HK-2 (cell line): ENCODE data around the gene IP6K2.

Experiments used
- DNase-seq: peaks from one replicate; pipeline ENCODE4 v3.0.0-alpha.2; 2018; ENCODE audit not compliant: unreplicated experiment

The IP6K2 gene

DNA sequence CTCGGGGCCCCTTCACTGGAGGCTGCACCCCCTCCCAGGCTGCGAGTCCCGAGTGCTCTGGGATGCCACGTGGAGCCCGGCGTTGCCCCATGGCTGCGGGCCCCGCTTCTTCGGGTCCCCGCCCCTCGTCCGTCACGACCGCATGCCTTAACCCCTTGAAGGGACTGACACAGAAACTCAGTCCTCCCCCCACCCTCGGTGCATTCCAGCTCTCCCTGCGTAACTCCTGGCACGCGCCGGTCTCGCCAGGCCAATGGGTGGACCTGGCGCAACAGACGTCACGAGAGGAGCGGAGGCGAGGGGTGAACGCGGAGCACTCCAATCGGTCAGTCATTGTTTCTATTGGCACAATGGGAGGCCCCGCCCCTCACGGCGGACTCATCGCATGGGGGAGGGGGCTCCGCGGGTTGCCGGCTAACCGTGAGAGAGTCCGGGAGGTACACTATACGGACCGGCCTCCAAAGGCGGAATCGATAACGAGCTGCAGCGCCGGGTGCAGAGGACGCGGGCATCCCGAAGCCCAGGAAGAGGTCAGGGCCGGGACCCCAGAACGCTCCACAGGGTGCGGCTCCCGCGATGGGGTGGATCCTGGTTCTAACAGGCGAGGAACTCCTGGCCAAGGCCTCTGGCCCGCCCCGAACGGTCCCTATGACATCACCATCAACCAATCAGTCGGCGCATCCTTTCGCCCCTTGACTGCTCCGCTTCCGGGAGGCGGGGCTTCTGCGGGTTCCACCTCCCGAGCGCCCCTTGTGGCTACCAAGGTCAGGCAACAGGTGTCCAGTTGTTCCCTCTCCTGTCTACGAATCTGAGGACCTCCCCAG is 53.3 kb downstream of the IP6K2 start:
- peak; percentile 98 for DNase-seq

DNA sequence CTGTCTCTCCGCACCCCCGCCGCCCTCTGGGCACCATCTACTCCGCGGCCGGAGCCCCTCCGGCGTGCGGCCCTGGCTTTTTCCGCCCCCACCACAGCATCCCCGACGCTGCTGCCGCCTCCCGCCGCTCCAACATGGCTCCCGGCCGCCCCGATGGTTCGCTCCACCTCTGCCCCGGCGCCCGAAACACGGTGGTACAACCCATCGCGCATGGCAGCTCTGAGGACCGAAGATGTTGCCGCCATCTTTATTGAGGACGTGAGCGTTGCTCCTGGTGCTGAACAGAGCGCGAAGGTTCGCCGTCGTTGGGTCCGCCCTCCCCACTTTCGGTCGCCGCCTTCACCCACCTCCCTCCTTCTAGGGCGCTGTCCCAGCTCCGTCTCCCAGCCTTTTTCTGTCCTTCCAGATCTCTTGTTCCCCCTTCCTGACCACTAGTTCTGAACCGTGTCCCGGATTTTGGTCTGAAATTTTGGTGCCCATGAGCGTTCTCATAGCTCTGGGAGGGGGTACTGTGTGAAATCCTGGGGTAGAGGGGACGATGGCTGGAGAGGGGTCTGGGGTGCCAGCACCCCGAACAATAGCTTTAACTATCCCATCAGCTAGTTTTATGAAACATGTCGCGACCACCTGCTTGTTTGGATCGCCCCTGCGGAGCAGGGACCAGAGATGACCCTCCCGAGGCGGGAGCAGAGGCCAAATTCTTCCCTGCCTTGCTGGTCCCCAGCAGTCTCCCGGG is 54.1 kb downstream of the IP6K2 start, which contains the start of gene CELSR3:
Gene CELSR3, minus strand, starts transcription at position 134 of the 736 bp plus-strand sequence. CDS start 252 bp downstream, outside the sequence.
- peak; percentile 84 for DNase-seq

DNA sequence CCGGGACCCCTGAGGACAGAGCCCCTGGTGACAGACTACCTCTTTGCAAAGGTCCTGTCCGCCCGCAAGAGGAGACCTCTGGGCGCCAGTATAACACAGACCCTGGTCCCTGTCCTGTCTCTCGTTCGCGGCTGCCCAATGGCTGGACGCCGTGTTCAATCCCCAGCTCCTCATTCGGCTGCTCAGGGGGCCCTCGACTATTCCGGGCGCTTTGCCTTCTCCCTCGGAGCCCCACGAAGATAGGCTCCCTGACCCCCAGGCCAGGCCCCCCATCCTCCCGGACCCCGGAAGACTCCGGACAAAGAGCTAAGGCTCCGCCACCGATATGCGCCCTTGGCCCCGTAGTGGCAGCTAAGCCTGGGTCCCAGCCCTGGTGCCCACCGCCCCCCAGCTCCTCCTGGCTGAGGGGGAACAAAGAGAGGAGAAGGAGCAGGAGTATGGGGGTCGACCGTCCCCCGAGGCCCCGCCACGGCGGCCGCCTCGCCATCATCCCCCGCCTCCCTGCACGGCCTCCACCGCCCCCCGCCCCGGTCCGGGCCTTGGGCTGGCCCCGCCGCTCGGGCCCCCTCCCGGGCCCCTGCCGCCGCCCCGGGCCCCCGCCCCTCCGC is 54.8 kb downstream of the IP6K2 start:
- peak; percentile 21 for DNase-seq

DNA sequence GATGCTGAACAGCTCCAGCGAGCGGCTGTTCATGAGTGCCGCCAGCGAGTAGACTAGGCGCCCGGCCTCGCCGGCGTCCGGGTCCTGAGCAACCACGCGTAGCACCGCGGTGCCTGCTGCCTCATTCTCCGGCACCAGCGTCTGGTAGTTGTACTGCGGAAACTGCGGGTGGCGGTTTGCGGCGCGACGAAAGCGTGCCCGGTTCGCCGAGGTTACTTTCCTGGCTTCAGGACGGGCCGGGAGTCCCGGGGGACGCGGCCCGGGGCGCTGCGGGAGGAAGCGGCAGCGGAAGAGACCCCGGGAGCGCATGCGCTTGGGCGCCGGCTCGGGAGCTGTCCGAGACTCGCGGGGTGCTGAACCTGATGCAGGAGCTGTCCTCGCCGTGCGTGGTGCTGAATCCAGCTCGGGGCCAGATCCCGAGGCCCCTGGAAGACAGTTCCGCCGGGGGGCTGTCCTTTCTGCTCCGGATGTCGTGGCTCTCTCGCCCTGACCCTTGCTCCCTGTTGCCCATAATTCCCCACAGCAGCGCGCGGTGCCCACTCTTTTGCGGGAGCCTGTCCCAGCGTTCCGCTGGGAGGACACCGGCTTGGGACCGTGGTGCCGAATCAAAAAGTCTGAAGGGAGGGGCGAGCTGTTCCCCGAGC is 55.4 kb downstream of the IP6K2 start:
- DNase-seq: peak; percentile 68

DNA sequence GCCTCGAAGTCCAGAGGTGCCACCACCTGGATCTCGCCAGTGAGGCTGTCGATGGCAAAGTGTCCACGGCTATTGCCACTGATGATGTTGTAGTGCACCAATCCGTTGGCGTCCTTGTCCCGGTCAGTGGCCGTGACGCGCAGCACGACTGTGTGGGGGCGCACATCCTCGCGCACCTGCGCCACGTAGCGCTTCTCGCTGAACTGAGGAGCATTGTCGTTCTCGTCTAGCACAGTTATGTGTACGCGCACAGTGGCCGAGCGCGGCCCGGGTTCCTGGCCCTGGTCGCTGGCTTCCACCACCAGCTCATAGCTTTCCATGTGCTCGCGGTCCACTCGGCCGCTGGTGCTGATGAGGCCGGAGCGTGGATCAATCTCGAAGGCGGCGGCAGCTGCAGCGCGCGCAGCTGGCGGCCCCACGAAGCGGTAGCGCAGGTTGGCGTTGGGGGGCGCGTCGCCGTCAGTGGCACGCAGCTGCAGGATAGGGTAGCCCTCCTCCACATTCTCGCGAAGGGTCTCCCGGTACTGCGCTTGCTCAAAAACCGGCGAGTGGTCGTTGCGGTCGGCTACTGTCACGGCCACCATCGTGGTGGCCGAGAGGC is 56.1 kb downstream of the IP6K2 start:
- DNase-seq: no peak

DNA sequence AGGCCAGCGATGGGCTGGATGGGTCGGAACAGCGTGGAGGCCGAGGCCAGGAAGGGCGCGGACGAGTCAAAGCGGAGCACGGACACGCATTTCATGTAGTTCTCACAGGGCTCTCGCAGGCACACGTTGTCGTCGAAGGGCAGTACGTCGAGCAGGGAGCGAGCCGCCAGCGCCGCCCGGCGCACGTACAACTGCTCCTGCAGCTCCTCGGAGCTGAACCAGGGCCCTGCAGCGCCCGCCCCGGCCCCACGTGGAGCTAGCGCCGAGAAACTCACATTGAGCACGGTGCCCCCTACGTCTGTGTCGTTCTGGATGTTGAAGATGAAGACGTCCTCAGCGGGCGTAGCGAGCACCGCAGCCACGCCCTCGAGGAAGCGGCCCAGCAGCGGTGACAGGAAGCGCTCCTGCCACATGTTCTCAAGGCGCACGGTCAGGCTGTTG is 60.2 kb downstream of the IP6K2 start:
- no peak for DNase-seq

DNA sequence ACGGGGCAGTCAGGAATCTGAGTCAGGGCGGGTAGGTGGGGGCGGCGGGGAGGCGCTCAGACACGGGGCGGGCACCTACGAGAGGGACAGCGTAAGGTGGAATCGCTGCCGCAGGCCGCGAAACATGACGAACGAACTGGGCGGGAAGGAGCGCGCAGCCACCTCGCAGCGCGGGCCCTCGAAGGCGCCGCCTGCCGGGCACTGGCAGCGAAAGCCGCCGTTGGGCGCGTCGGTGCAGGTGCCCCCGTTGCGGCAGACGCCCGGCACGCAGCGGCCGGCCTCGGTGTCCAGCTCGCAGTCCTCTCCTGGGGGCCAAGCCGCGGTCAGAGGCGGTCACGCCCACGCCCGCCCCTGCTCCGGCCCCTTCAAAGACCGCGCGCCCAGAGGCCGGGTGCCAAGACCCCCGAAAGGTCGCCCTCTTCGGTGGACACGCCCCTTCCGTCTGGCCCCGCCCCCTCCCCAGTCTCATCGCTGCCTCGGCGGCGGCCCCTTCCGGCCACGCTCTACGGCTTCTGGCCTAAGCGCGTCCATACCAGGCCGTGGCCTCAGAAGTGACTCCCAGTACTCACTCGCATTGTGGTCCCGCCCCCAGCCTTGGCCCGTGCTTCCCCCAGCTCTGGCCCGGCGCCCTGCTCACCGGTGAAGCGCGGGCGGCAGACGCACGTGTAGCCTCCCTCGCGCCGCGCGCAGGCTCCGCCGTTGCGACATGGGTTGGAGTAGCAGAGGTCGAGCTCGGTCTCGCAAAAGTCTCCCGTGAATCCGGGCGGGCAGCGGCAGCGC is 60.8 kb downstream of the IP6K2 start:
- DNase-seq: no peak

DNA sequence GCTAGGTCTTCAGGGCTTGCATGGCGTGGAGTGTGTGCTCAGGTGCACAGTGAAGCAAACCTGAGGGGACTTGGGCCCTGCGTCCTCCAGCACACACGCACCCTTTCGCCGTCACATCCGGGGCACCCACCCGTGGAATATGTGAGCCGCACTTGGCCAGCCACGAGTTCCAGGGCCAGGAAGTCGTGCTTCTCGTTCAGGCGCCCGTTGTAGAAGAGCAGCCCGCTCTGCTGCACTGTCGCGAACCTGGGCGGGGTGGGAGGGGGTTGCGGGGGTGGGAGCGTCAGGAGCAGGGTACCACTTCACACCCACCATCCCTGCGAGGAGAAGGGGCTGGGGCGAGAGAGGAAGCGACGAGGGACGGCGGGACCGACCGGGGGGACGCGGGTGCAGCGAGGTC is 61.4 kb downstream of the IP6K2 start:
- DNase-seq: no peak

DNA sequence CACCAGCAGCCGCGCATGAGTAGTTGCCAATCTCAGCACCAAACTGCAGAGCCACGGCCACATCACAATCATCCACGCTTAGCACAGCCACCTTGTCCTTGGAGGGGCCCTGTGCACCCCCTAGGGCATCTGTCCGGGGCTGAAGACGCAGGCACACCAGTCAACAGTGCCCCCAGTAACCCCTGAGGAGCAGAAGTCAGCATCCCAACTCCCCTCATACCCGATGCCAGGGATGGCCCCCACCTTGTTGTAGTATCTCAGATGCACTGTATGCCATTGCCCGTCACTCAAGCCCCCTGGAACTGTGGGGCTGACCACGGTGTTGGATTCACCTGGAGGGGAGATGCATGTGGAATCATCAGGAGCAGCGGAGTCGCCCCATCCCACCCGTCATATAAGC is 62.0 kb downstream of the IP6K2 start:
- DNase-seq: no peak

DNA sequence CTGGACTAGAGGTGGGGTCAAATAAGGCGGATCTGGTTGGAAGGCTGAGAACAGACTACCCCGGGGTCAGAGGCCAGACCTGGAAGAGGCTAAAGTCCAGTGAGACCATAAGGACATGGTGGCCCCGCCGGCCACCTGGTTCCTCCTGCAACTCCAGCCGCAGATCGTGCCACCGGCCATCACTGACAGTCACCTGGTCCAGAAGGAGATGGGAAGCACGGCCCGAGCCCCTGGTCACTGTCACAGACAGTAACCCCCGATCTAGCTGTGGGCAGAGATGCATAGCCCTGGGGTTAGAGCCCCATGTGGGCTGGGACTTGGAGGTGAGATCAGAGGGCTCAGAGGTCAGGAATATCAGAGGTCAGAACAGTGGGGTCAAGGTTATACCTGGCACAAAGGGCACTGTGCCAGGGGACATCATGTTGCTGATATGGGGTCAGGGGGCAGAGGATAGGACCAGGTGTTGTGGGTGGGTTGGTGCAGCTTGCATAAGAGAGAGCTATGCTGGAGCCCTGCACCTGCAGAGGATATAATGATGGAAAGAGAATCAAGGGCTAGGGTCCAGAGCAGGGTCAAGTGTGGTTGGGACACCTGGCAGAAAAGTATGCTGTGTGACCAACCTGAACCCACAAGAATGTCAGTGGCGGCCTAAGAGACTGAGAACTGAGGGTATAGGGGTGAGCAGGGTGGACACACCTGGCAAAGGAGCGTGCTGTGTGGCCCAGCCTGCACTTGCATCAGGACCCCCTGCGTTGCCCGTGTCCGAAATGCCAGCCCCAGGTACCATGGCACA is 63.9 kb downstream of the IP6K2 start:
- DNase-seq: no peak

DNA sequence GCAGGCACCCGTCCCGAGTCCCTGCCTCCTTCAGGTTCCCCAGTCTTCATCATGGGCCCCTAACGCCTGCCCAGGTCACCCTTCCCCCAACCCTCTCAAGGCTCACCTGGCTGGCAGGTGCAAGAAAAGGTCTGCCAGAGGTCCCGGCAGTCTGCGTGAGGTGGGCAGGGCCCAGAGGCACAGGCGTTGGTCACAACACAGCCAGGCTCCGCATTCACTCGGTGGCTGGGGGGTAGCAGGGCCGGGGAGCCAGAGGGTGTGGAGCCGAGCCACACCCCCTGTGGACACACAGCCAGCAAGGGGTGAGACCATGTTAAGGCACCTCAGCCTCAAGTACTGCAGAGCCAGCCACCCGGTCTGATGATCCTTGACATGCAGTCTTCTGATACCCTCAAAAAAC is 65.2 kb downstream of the IP6K2 start:
- DNase-seq: no peak

DNA sequence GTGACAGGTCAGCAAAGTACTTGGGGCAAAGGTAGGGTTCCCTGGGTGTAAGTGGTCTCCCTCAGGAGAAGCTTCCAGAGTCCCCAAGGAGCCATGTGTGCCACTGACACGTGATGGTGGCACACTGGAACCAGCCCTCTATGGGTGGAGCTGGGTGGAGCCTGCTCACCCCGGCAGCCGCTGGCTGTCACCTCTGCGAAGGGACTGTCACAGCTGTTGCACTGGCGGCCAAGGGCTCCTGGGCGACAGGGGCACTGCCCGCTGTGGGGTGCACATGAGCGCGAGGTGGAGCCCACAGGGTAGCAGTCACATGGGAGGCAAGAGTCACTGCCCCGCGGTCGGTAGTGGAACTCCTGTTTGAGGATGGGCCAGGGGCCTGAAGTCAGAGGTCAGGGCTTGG is 66.3 kb downstream of the IP6K2 start:
- no peak for DNase-seq

DNA sequence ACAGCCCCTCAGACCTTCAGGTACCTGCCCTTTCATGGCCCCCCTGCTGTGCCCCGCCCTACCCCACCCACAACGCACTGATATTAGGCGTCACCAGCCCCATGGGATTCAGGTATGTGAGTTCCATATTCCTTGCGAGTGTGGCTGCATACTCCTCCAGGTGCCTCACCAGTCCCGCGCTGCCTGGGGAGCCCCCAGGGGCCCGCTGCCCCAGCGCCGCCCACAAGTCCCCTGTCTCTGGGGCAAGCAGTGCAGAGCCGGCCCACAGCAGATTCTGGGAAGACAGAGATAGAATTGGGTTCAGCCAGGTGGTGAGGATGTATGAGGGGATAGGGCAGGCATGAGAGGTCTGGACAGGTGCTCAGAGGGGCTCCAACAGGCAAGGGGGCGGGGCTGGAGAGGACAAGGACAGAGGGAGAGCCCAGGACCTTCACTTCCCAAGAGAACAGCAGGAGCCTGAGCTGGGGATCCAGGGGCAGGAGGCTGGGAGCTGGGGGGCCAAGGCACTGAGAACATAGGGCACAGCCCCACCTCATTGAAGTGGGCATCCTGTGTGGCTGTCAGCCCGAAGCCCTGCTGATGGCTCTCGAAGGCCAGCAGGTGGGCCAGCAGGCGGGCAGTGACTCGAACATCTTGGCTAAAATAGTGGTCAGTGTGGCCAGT is 68.7 kb downstream of the IP6K2 start:
- no peak for DNase-seq

DNA sequence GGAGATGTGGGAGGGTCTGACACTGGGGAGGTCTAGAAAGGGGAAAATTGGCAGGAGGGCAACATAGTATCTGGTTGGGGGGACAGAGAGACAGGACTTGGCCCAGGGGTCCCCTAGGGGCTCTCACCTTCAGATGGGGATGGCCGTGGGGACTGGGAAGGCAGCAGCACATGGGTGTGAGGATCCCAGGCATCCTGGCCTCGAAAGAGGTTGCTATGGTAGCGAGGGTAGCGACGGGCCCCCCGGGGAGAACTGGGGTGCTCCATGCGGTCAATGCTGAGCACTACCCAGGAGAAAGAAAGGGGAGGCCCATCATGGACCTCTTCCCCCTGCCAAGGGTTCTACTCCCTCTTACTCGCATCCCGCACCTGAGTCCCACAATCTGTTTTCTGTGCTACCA is 69.3 kb downstream of the IP6K2 start:
- no peak for DNase-seq

DNA sequence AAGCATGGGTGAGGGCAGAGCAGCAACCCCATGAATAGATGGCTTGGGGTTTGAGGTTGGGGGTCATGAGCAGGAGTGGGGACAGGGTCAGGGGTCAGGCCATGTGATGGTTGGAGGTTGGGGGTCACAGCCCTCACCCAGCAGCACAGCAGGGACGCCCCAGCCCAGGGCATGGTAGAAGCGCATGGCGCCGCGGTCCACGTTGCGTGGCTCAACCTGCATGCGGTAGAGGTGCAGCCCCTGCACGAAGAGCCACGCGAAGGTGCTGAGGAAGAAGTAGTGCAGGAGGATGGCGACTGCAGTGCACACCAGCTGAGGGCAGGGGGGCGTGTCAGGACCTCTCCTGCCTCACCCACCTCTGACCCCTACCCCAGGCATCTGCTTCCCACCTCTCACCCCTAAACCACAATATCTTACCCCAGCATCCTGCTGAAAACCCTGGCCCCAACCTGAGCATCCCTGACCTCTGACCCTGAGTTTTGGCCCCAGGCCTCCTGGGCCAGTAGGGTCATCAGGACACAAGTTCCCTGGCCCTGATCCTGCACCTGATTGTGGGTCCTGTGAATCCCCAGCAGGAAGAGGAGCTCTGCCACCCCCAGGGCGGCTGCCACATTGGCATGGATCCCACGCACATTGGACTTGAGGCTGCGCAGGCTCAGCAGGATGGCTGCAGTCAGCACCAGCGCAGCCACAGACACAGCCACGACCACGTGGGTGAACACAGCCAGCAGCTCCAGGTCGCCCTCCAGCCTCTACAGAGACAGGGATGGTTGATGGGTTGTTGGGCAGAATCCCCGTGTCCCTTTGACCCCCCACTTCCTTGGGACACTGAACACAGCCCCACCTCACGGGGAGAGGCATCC is 71.9 kb downstream of the IP6K2 start:
- no peak for DNase-seq

DNA sequence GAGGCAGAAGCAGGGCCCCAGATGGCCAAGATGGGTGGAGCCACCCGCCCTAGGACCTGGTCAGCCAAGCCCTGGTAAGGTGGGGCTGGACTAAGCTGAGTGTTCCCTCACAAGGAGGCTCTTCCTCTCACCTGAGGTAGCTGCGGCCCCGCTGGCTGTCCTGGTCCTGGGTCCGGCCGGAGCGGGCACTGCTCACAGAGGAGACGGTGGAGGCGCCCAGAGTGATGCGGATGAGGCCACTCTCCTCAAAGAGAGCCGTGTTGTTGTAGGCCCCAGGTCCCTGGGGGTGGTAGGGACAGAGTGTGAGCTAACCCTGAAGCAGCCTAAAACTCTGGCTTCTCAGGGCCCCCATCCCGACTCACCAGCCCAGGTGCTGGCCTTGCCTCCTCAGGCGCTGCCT is 74.4 kb downstream of the IP6K2 start:
- DNase-seq: no peak

DNA sequence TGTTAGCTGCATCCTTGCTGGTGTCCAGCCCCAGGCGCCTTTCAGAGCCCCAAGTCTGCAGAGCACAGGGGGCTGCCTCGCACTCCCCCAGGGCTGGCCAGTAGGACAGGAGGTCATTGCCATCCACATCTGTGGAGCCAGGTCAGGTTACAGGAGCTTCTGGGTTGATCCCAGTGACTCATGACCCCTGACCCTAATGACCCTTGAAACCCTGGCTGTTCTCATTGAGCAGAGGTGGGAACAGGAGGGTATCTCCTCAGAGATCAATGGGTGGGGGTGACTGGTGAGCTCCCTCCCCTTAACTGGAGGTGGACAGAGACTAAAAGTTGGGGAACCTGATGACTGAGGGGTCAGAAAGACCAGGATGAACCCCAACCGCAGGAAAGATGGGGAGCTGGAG is 75.6 kb downstream of the IP6K2 start:
- no peak for DNase-seq

DNA sequence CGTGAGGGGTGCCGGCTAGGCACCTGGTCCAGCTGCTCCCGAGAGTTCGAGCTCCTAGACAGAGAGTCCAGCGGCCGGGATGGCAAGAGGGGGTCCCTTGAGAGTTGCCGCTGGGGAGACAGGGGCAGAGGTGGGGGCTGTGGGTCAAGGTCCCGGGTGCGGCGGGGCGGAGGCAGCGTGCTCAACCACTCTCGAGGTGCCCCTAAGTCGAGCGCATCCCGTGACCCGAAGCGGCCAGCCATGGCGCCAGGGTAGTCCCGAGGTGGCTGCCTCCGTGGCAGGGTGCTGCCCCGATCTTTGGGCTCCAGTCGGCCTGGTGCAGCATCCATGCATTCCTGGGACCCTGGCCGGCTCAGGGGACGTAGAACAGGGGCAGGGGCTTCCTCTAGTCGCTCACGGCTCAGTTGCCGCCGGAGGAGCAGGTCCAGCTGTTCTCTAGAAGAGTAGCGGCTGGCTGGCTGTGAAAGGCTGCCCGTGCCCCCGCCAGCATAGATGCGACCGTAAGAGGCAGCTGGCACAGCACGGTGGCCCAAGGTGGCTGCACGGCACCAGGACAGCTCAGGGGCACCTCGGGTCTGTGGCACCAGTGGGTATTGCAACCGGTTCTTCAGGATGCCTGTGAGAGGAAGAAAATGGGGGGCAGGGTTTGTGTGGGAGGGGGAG is 76.9 kb downstream of the IP6K2 start:
- no peak for DNase-seq
